ENCODE measurements around the gene ST3GAL5. TPM values are rescaled to one million over a fixed set of nuclear protein-coding genes. Genes with fewer than 3 reads are reported as not detected.

The ST3GAL5 gene
- total and polyA plus RNA-seq, 2 of the 8 experiments (the other 6 are each of a cell fraction or from before 2014, with no cell fraction given), result 1.9 to 4.5 TPM

GRCh38 chr2:85813982-85814801 is 74.6 kb downstream of the ST3GAL5 start (continued):
- TF ChIP-seq CHD7 (IDR thresholded peaks at IDR 0.05; ENCODE audit: insufficient replicate concordance, low read length) (no peak), RXRA (IDR thresholded peaks at IDR 0.05; ENCODE audit: insufficient read depth, low read depth, low read length) (no peak), TCF12 (IDR thresholded peaks at IDR 0.05; ENCODE audit: low read depth, low read length) (no peak), RAD21 (IDR thresholded peaks at IDR 0.05 in 1 of 2, conservative IDR thresholded peaks at IDR 0.05 in 1 of 2; ENCODE audit: low read depth in 2 of 2, low read length in 2 of 2) (peak; percentile 97 to 98), MAFK (IDR thresholded peaks at IDR 0.05; ENCODE audit: low read depth, low read length) (no peak), RBBP5 (IDR thresholded peaks at IDR 0.05; ENCODE audit: borderline replicate concordance, low read depth, low read length) (no peak), CREB1 (IDR thresholded peaks at IDR 0.05) (peak; percentile 14; the same call in 1 of the 2 replicates), SP2 (IDR thresholded peaks at IDR 0.05; ENCODE audit: low read length) (no peak), HDAC6 (IDR thresholded peaks at IDR 0.05; ENCODE audit: low read depth, low read length) (no peak), CHD2 (IDR thresholded peaks at IDR 0.05; ENCODE audit: low read length) (no peak)

Measured in H1 (cell line).